Spleen (tissue), 7 donors: Measurements from ENCODE around the gene PIP5K1B.

Experiments
- POLR2A ChIP-seq, 3 donors: fragments of 450-650 bp; IDR thresholded peaks; one replicate each; pipeline ENCODE4 v1.5.1; 2017; ENCODE audit warnings: antibody characterized with exemption in 3 of 3, mild to moderate bottlenecking in 1 of 3
- TF ChIP-seq, protein P1 (sequence below), 11 experiments: fragments of 200-600 bp in 7 of 11; fragments of 450-650 bp in 4 of 11; sonication (generic) in 4 of 11; IDR thresholded peaks in 8 of 11; conservative IDR thresholded peaks in 3 of 11; 1 replicate in 7 of 11; 2 replicates in 4 of 11; pipeline versions ENCODE4 v1.4.0 to v1.8.0; 2016 to 2021; ENCODE audit warnings: antibody characterized with exemption in 11 of 11, inconsistent platforms in 4 of 11, mild to moderate bottlenecking in 1 of 11
- donor health status: DM: no; HTN: no; CAD: no; lungs with moderate emphysema.
- donor health status: DM: no; HTN: no; CAD: no.
- donor health status: DM: no; HTN: no; CAD: no.

DNA sequence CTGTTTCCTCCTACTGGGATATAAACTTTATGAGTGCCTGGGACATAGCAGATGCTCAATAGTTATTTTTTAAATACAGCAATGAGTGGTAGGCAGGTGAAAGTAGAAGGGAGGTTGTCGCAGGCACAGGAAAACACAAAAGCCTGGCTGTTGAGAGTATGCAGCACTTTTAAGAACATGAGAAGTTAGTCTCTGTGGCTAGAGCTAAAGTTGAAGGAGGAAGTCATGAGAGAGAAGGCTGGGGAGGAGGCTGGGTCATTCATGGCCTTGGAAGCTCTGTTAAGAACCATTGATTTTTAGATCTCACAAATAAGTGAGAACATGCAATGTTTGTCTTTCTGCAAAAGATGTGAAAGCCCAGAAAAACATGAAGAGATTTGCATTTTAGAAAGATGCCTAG, 182.2 kb downstream of the PIP5K1B start:
- TF ChIP-seq, protein P1, sequence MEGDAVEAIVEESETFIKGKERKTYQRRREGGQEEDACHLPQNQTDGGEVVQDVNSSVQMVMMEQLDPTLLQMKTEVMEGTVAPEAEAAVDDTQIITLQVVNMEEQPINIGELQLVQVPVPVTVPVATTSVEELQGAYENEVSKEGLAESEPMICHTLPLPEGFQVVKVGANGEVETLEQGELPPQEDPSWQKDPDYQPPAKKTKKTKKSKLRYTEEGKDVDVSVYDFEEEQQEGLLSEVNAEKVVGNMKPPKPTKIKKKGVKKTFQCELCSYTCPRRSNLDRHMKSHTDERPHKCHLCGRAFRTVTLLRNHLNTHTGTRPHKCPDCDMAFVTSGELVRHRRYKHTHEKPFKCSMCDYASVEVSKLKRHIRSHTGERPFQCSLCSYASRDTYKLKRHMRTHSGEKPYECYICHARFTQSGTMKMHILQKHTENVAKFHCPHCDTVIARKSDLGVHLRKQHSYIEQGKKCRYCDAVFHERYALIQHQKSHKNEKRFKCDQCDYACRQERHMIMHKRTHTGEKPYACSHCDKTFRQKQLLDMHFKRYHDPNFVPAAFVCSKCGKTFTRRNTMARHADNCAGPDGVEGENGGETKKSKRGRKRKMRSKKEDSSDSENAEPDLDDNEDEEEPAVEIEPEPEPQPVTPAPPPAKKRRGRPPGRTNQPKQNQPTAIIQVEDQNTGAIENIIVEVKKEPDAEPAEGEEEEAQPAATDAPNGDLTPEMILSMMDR (IDR thresholded peaks at IDR 0.05 in 8 of 11, conservative IDR thresholded peaks at IDR 0.05 in 3 of 11): no peak
- no peak for TF ChIP-seq POLR2A (IDR thresholded peaks at IDR 0.05)
